ENCODE data around the gene ZNF691.

Gene ZNF691

DNA sequence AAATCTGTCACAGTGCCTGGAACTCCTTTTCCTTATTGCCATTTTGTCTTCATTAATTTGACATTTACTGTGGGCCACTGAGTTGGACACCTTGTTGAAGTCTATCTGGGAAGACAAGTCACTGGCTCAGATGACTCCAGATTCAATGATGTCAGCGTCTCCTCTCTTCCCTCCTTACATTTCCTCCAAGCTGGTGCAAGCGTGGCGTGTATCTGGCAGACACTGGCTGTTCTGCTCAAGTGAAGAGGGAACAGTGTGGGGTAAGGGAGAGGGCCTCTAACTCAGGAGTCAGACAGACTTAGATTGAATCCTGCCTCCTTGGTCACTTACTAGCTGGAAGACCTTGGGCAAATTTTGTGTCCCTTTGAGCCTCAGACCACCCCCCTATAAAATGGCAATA is 8.7 kb upstream of the ZNF691 start:
- no peaks in the 10 kb centered on the region for H3K36me3 ChIP-seq (ENCODE audit: low read depth)
- no peak overlapping the region for H3K27ac ChIP-seq (ENCODE audit: poor library complexity, severe bottlenecking)
- H3K4me3 ChIP-seq (ENCODE audit: severe bottlenecking) = no peak overlapping the region
- no peak for DNase-seq (ENCODE audit: low spot score)
- TF ChIP-seq, protein P1, sequence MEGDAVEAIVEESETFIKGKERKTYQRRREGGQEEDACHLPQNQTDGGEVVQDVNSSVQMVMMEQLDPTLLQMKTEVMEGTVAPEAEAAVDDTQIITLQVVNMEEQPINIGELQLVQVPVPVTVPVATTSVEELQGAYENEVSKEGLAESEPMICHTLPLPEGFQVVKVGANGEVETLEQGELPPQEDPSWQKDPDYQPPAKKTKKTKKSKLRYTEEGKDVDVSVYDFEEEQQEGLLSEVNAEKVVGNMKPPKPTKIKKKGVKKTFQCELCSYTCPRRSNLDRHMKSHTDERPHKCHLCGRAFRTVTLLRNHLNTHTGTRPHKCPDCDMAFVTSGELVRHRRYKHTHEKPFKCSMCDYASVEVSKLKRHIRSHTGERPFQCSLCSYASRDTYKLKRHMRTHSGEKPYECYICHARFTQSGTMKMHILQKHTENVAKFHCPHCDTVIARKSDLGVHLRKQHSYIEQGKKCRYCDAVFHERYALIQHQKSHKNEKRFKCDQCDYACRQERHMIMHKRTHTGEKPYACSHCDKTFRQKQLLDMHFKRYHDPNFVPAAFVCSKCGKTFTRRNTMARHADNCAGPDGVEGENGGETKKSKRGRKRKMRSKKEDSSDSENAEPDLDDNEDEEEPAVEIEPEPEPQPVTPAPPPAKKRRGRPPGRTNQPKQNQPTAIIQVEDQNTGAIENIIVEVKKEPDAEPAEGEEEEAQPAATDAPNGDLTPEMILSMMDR (IDR thresholded peaks at IDR 0.05; ENCODE audit: poor library complexity, severe bottlenecking) = no peak
- no peaks in the 10 kb centered on the region for H3K9me3 ChIP-seq (ENCODE audit: severe bottlenecking)
- no peaks in the 10 kb centered on the region for H3K4me1 ChIP-seq (ENCODE audit: insufficient read depth, poor library complexity, severe bottlenecking)
- ATAC-seq (ENCODE audit: low read depth) = no peak
- H3K27me3 ChIP-seq (ENCODE audit: insufficient read depth, poor library complexity, severe bottlenecking) = no peaks in the 10 kb centered on the region

DNA sequence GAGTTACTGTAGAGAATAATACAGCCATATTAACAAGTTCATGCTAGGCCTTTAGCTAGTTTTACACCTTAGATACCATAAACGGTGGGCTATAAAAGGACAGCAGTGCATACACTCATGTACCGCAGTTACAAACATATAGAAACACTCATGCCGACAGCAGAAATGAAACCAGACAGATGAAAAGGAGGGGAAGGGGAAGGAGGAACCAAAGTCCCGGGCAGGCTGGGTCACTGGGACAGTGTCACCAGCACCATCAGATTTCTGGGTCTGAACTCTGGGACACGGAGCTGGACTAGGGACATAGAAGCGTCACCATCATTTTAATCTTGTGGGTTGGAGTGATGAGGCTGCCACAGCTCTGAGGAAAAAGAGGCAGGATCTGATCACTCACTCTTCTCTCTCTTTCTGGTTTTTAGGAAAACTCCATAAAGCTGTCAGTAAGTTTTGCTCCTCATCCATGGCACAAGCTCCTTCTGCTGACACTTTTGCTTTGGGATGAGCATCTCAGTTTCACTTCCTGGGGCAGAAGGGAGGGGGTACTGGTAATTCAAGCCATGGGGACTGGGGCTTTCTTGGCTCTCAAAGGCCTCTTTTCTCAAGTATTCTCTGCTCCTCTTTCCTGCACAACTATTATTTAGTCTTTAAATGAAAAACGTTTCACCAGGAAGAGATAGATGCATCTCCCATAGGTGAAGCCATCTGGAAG is 7.8 kb upstream of the ZNF691 start:
- no peaks in the 10 kb centered on the region for H3K27me3 ChIP-seq (ENCODE audit: insufficient read depth, poor library complexity, severe bottlenecking)
- TF ChIP-seq, protein P1 (IDR thresholded peaks at IDR 0.05; ENCODE audit: poor library complexity, severe bottlenecking) = no peak
- ATAC-seq (ENCODE audit: low read depth) (no peak), DNase-seq (ENCODE audit: low spot score) (no peak)
- no peak overlapping the region for H3K4me3 ChIP-seq (ENCODE audit: severe bottlenecking)
- no peaks in the 10 kb centered on the region for H3K4me1 ChIP-seq (ENCODE audit: insufficient read depth, poor library complexity, severe bottlenecking)
- H3K9me3 ChIP-seq (ENCODE audit: severe bottlenecking) = no peaks in the 10 kb centered on the region
- H3K36me3 ChIP-seq (ENCODE audit: low read depth) = no peaks in the 10 kb centered on the region
- no peak overlapping the region for H3K27ac ChIP-seq (ENCODE audit: poor library complexity, severe bottlenecking)

DNA sequence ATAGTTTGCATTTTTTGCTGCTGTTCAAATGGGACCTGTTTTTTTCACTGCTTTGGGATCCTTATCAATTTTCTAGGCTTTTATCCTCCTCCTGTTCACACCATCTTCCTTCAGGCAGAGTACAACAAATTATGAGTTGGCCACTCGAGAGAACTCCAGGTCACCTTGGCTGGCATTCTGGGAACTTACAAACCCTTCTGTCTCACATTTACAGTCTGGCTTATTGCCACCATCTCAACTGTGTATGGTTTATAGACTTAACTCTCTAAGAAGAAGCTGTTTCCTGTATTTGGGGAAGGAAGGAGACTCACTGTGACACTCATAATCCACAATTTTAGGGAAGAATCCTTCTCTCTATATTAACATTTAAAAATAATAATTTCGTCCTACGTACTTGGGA is 5.4 kb upstream of the ZNF691 start:
- no peaks in the 10 kb centered on the region for H3K36me3 ChIP-seq (ENCODE audit: low read depth)
- no peak overlapping the region for H3K27ac ChIP-seq (ENCODE audit: poor library complexity, severe bottlenecking)
- DNase-seq (ENCODE audit: low spot score) = no peak
- TF ChIP-seq, protein P1 (IDR thresholded peaks at IDR 0.05; ENCODE audit: poor library complexity, severe bottlenecking) = no peak
- no peak overlapping the region for H3K4me3 ChIP-seq (ENCODE audit: severe bottlenecking)
- H3K4me1 ChIP-seq (ENCODE audit: insufficient read depth, poor library complexity, severe bottlenecking) = peaks cover 8% of the 10 kb centered on the region
- no peaks in the 10 kb centered on the region for H3K27me3 ChIP-seq (ENCODE audit: insufficient read depth, poor library complexity, severe bottlenecking)
- no peak for ATAC-seq (ENCODE audit: low read depth)
- no peaks in the 10 kb centered on the region for H3K9me3 ChIP-seq (ENCODE audit: severe bottlenecking)

DNA sequence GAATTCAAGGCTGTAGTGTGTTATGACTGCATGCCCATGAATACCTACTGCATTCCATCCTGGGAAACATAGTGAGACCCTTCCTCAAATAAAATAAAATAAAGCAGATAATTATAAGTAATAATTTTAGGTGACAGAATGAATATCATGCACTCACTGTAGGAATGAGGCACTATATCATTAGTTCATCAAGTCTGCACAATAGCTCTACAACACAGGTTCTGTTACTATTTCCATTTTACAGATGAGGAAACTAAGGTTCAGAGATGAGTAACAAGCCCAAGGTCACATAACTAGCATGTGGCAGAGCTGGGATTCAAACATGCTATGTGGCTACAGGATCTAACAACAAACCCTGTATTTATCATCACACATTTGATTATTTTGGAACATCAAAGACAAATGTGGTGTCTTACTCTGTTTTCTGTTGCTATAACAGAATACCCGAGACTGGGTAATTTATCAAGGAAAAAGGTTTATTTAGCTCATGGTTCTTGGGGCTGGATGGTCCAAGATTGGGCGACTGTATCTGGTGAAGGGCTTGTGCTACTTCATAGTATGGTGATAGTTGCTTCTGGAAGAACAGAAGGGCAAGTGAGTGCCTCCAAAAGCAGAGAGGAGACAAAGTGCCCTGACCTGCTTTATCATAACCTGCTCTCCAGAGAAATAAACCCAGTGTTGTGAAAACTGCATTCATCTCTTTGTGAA is 4.8 kb upstream of the ZNF691 start:
- TF ChIP-seq, protein P1 (IDR thresholded peaks at IDR 0.05; ENCODE audit: poor library complexity, severe bottlenecking) = no peak
- ATAC-seq (ENCODE audit: low read depth) = no peak
- H3K9me3 ChIP-seq (ENCODE audit: severe bottlenecking) = no peaks in the 10 kb centered on the region
- H3K4me3 ChIP-seq (ENCODE audit: severe bottlenecking) = no peak overlapping the region
- H3K27ac ChIP-seq (ENCODE audit: poor library complexity, severe bottlenecking) = no peak overlapping the region
- DNase-seq (ENCODE audit: low spot score) = no peak
- peaks cover 8% of the 10 kb centered on the region for H3K4me1 ChIP-seq (ENCODE audit: insufficient read depth, poor library complexity, severe bottlenecking)
- H3K27me3 ChIP-seq (ENCODE audit: insufficient read depth, poor library complexity, severe bottlenecking) = no peaks in the 10 kb centered on the region
- H3K36me3 ChIP-seq (ENCODE audit: low read depth) = no peaks in the 10 kb centered on the region

All from RWPE2 (cell line).